Measurements from ENCODE around the gene CACNA1S. TPM values are rescaled to one million over a fixed set of nuclear protein-coding genes. Genes with fewer than 3 reads are reported as not detected.

CACNA1S gene
- total and polyA plus RNA-seq, 2 of the 13 experiments (the other 11 are each of a cell fraction or from before 2014, with no cell fraction given) = not detected

- TF ChIP-seq ZFP91 (CRISPR knock-in tag; IDR thresholded peaks at IDR 0.05; ENCODE audit: borderline replicate concordance) (no peak), ARNTL (CRISPR knock-in tag; IDR thresholded peaks at IDR 0.05) (no peak), ZNF101 (CRISPR knock-in tag; IDR thresholded peaks at IDR 0.05; ENCODE audit: borderline replicate concordance, low read depth) (no peak), ZNF232 (CRISPR knock-in tag; IDR thresholded peaks at IDR 0.05; ENCODE audit: borderline replicate concordance) (no peak)
These were observed 110.3 kb downstream of the CACNA1S start (continued) for GRCh38 chr1:201001962-201002361.

GRCh38 chr1:201000391-201000790 is 111.8 kb downstream of the CACNA1S start:
- TF ChIP-seq ZNF546 (CRISPR knock-in tag; conservative IDR thresholded peaks at IDR 0.05) = no peak
- TF ChIP-seq ZNF766 (CRISPR knock-in tag; IDR thresholded peaks at IDR 0.05; ENCODE audit: borderline replicate concordance) = no peak
- TF ChIP-seq ERF (CRISPR knock-in tag; IDR thresholded peaks at IDR 0.05) = no peak
- no peak for TF ChIP-seq MBD4 (IDR thresholded peaks at IDR 0.05; ENCODE audit: borderline replicate concordance, low read length)
- no peak for TF ChIP-seq PREB (CRISPR knock-in tag; IDR thresholded peaks at IDR 0.05)
- no peak for TF ChIP-seq NR2C2 (CRISPR knock-in tag; IDR thresholded peaks at IDR 0.05; ENCODE audit: borderline replicate concordance)
- TF ChIP-seq SAP130 (CRISPR knock-in tag; IDR thresholded peaks at IDR 0.05; ENCODE audit: low read depth) = no peak
- no peak for TF ChIP-seq ZNF660 (CRISPR knock-in tag; IDR thresholded peaks at IDR 0.05; ENCODE audit: borderline replicate concordance, low read depth)
- TF ChIP-seq ZNF124 (CRISPR knock-in tag; IDR thresholded peaks at IDR 0.05) = no peak
- no peak for TF ChIP-seq ZNF761 (CRISPR knock-in tag; conservative IDR thresholded peaks at IDR 0.05)
- TF ChIP-seq ZBTB43 (CRISPR knock-in tag; conservative IDR thresholded peaks at IDR 0.05) = no peak
- TF ChIP-seq ZNF7 (CRISPR knock-in tag; IDR thresholded peaks at IDR 0.05) = no peak
- no peak for TF ChIP-seq ARNT (IDR thresholded peaks at IDR 0.05)
- no peaks in the 10 kb centered on the region for H3K36me3 ChIP-seq (replicated peaks in 1 of 2; ENCODE audit: control insufficient read depth in 1 of 2, insufficient read depth in 2 of 2, low read length in 2 of 2)

More at GRCh38 chr1:201000391-201000790, 111.8 kb downstream of the CACNA1S start:
- H3K4me2 ChIP-seq (ENCODE audit: low read depth, low read length) = no peak overlapping the region
- H2AFZ ChIP-seq (ENCODE audit: low read length) = no peak overlapping the region
- no peaks in the 10 kb centered on the region for H3K4me1 ChIP-seq (ENCODE audit: insufficient read depth, low read length)
- no peak overlapping the region for H3K4me3 ChIP-seq (replicated peaks in 1 of 3; ENCODE audit: insufficient read depth in 1 of 3, low read depth in 2 of 3, low read length in 3 of 3)
- H3K27me3 ChIP-seq (ENCODE audit: control insufficient read depth in 1 of 2, insufficient read depth in 2 of 2, low read length in 2 of 2) = no peaks in the 10 kb centered on the region; a peak in 1 of 5 replicates
- CTCF ChIA-PET (ENCODE audit: low intra/inter-chr PET ratio, low total read pairs) = no interaction called here
- ATAC-seq (no peak), DNase-seq (ENCODE audit: low spot score) (no peak), FAIRE-seq (no peak)
- H3K9ac ChIP-seq (ENCODE audit: insufficient read depth, low read depth, low read length) = no peak overlapping the region
- H3K27ac ChIP-seq (ENCODE audit: extremely low read length, insufficient read depth, low read length) = no peak overlapping the region
- 85% methylated on average over 13 of the region's 25 CpGs for WGBS (ENCODE audit: low lambda C conversion rate)
- no peaks in the 10 kb centered on the region for H3K79me2 ChIP-seq (ENCODE audit: insufficient read depth, low read length)
- BruUV-seq (replicated peaks) = no TSS peak
- POLR2A ChIA-PET = no interaction called here
- no peaks in the 10 kb centered on the region for H4K20me1 ChIP-seq (ENCODE audit: insufficient read depth, low read length)
- intact Hi-C loops (cut with micrococcal nuclease; ENCODE audit: unreplicated experiment) (no loop called here), in situ Hi-C loops (cut with HindIII; ENCODE audit: extremely low pct_ligation_motif_present, low pct_unique_long_range_greater_than_20kb) (no loop called here)
- no peaks in the 10 kb centered on the region for H3K9me3 ChIP-seq (ENCODE audit: low read length)
